LHCN-M2 (cell line): ENCODE measurements around the gene SFMBT1. TPM values are rescaled to one million over a fixed set of nuclear protein-coding genes. Genes with fewer than 3 reads are reported as not detected.
A peak's percentile ranks its signal among the peaks of the same experiment; 100 is the strongest.
"Not testable (repeated sequence)": the region's sequence is repeated elsewhere in the genome, so short reads cannot be mapped to it uniquely, and the experiment has no call there.

Experiments used
- DNase-seq: peaks from one replicate; pipeline ENCODE4 v3.0.0-alpha.2; 2012; ENCODE audit warnings: low read depth
- total RNA-seq: library from RNA; depleted of rRNA; stranded (reverse); fragments of >200 nt; gene quantifications from 2 replicates; pipeline ENCODE4 v1.2.3, GENCODE V29; 2014

The SFMBT1 gene
- total RNA-seq, 1 experiment from 2014 or later: 5.8 TPM

- DNase-seq: no peak
Observed at GRCh38 chr3:53035825-53036619, 9.9 kb downstream of the SFMBT1 start.

GRCh38 chr3:53035018-53035417, 10.9 kb downstream of the SFMBT1 start:
- DNase-seq: not testable (repeated sequence)

GRCh38 chr3:53034411-53034810, 11.5 kb downstream of the SFMBT1 start:
- DNase-seq: not testable (repeated sequence)

- no peak for DNase-seq
Observed at GRCh38 chr3:53032609-53033008, 13.3 kb downstream of the SFMBT1 start.

- no peak for DNase-seq
Observed at GRCh38 chr3:53030619-53031449, 15.0 kb downstream of the SFMBT1 start.

GRCh38 chr3:53028641-53029040, 17.2 kb downstream of the SFMBT1 start:
- DNase-seq: no peak

- peak; percentile 26 for DNase-seq
Observed at GRCh38 chr3:53027254-53027844, 18.5 kb downstream of the SFMBT1 start.

- no peak for DNase-seq
Observed at GRCh38 chr3:53026382-53027162, 19.3 kb downstream of the SFMBT1 start.

- DNase-seq: no peak
Observed at GRCh38 chr3:53024315-53024714, 21.6 kb downstream of the SFMBT1 start.

- DNase-seq: peak; percentile 15
Observed at GRCh38 chr3:53023072-53023823, 22.6 kb downstream of the SFMBT1 start.

- no peak for DNase-seq
Observed at GRCh38 chr3:53022647-53023046, 23.2 kb downstream of the SFMBT1 start.

GRCh38 chr3:53016236-53016635, 29.6 kb downstream of the SFMBT1 start:
- DNase-seq: peak; percentile 13

GRCh38 chr3:53011324-53011723, 34.5 kb downstream of the SFMBT1 start:
- DNase-seq: no peak

- no peak for DNase-seq
Observed at GRCh38 chr3:53009826-53010539, 35.9 kb downstream of the SFMBT1 start.

GRCh38 chr3:53008932-53009331, 36.9 kb downstream of the SFMBT1 start:
- no peak for DNase-seq

- no peak for DNase-seq
Observed at GRCh38 chr3:53005854-53006513, 39.9 kb downstream of the SFMBT1 start.

GRCh38 chr3:53005338-53005737, 40.5 kb downstream of the SFMBT1 start:
- DNase-seq: no peak

GRCh38 chr3:53003320-53003719, 42.6 kb downstream of the SFMBT1 start:
- DNase-seq: no peak

GRCh38 chr3:52998771-52999513, 46.9 kb downstream of the SFMBT1 start:
- DNase-seq: no peak
